Cerebellar cortex (tissue), 1 donor: ENCODE data around the gene UBXN7.
"Not testable (repeated sequence)": the region's sequence is repeated elsewhere in the genome, so short reads cannot be mapped to it uniquely, and the experiment has no call there.

ENCODE experiments used
- DNase-seq: peaks from one replicate; pipeline ENCODE4 v3.0.0-alpha.2; 2015; ENCODE audit warnings: low spot score

The UBXN7 gene

GRCh38 chr3:196432137-196432879 lies at the start of gene UBXN7:
Gene UBXN7 (minus strand): TSS chr3:196432427. CDS start chr3:196432399, 28 bp downstream.
- DNase-seq, result peak; percentile 94

GRCh38 chr3:196477678-196478077 lies 45.5 kb upstream of the UBXN7 start:
- no peak for DNase-seq

GRCh38 chr3:196472286-196472685 lies 40.1 kb upstream of the UBXN7 start:
- DNase-seq, result no peak

GRCh38 chr3:196471551-196471950 lies 39.3 kb upstream of the UBXN7 start:
- no peak for DNase-seq

GRCh38 chr3:196470182-196470581 lies 38.0 kb upstream of the UBXN7 start:
- not testable (repeated sequence) for DNase-seq

- no peak for DNase-seq
Observed at GRCh38 chr3:196463804-196464203, 31.6 kb upstream of the UBXN7 start.

GRCh38 chr3:196463478-196463756 lies 31.2 kb upstream of the UBXN7 start:
- DNase-seq, result no peak

GRCh38 chr3:196462680-196463477 lies 30.7 kb upstream of the UBXN7 start:
- DNase-seq, result not testable (repeated sequence)

GRCh38 chr3:196458063-196458462 lies 25.8 kb upstream of the UBXN7 start:
- DNase-seq, result no peak

- not testable (repeated sequence) for DNase-seq
Observed at GRCh38 chr3:196457470-196457869, 25.2 kb upstream of the UBXN7 start.

- DNase-seq, result no peak
Observed at GRCh38 chr3:196454935-196455334, 22.7 kb upstream of the UBXN7 start.

- peak; percentile 47 for DNase-seq
Observed at GRCh38 chr3:196445391-196445790, 13.2 kb upstream of the UBXN7 start.

- DNase-seq, result no peak
Observed at GRCh38 chr3:196444500-196444894, 12.3 kb upstream of the UBXN7 start.

- no peak for DNase-seq
Observed at GRCh38 chr3:196440696-196441095, 8.5 kb upstream of the UBXN7 start.

GRCh38 chr3:196440041-196440537 lies 7.9 kb upstream of the UBXN7 start:
- no peak for DNase-seq

GRCh38 chr3:196431181-196432136 lies 768 bp downstream of the UBXN7 start:
- peak; percentile 42 for DNase-seq

- no peak for DNase-seq
Observed at GRCh38 chr3:196428041-196428440, 4.2 kb downstream of the UBXN7 start.

GRCh38 chr3:196424421-196424820 lies 7.8 kb downstream of the UBXN7 start:
- not testable (repeated sequence) for DNase-seq

- peak; percentile 70 for DNase-seq
Observed at GRCh38 chr3:196423044-196423781, 9.0 kb downstream of the UBXN7 start.

GRCh38 chr3:196421668-196422067 lies 10.6 kb downstream of the UBXN7 start:
- not testable (repeated sequence) for DNase-seq

GRCh38 chr3:196419386-196419785 lies 12.8 kb downstream of the UBXN7 start:
- DNase-seq, result no peak
